Measurements from ENCODE around the gene GRAMD1C. TPM values are rescaled to one million over a fixed set of nuclear protein-coding genes. Genes with fewer than 3 reads are reported as not detected.

Gene GRAMD1C
- polyA plus RNA-seq, 1 of the 3 experiments (the other 2 are of a cell fraction) = 1.2 TPM

DNA sequence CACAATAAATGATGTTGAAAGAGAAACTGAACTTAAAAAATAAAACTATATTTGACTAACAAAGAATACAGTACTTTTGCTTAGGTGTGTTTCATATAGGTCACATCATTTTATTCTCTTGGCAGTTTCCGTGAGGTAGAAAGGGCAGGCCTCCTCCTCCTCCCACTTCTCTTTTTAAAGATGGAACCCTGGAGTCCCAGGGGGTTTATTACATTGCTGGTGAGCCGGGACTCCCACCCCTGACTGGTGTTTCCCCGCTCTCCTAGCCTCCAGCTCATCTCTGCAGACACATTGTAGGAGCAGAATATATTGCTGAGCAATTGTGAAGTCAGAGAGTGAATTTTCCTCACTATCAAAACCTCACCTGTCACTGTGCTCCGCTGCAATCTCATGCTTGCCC lies 139.2 kb downstream of the GRAMD1C start:
- H3K27me3 ChIP-seq (ENCODE audit: insufficient read depth) = no peaks in the 10 kb centered on the region
- no peak overlapping the region for H3K4me3 ChIP-seq (ENCODE audit: low read depth in 2 of 2, low read length in 1 of 2)
- ChIA-PET CTCF (no interaction called here), POLR2A (no interaction called here)
- H3K4me2 ChIP-seq = no peak overlapping the region
- H3K9me2 ChIP-seq = no peaks in the 10 kb centered on the region
- TF ChIP-seq EZH2phosphoT487 (IDR thresholded peaks at IDR 0.05; ENCODE audit: borderline replicate concordance, low read depth) (no peak), YY1 (IDR thresholded peaks at IDR 0.05; ENCODE audit: low read depth) (no peak), GABPA (IDR thresholded peaks at IDR 0.05; ENCODE audit: low read depth) (no peak), RAD21 (IDR thresholded peaks at IDR 0.05; ENCODE audit: low read length) (no peak), JUND (IDR thresholded peaks at IDR 0.05) (no peak), SIN3A (IDR thresholded peaks at IDR 0.05; ENCODE audit: borderline replicate concordance, low read depth, low read length) (no peak), TEAD4 (IDR thresholded peaks at IDR 0.05; ENCODE audit: borderline replicate concordance, insufficient read depth) (no peak)
- TF ChIP-seq, protein P1, sequence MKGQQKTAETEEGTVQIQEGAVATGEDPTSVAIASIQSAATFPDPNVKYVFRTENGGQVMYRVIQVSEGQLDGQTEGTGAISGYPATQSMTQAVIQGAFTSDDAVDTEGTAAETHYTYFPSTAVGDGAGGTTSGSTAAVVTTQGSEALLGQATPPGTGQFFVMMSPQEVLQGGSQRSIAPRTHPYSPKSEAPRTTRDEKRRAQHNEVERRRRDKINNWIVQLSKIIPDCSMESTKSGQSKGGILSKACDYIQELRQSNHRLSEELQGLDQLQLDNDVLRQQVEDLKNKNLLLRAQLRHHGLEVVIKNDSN (IDR thresholded peaks at IDR 0.05; ENCODE audit: borderline replicate concordance, low read depth) = no peak
- TF ChIP-seq, protein P2, sequence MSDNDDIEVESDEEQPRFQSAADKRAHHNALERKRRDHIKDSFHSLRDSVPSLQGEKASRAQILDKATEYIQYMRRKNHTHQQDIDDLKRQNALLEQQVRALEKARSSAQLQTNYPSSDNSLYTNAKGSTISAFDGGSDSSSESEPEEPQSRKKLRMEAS (IDR thresholded peaks at IDR 0.05; ENCODE audit: low read depth) = no peak
- TF ChIP-seq, protein P3, sequence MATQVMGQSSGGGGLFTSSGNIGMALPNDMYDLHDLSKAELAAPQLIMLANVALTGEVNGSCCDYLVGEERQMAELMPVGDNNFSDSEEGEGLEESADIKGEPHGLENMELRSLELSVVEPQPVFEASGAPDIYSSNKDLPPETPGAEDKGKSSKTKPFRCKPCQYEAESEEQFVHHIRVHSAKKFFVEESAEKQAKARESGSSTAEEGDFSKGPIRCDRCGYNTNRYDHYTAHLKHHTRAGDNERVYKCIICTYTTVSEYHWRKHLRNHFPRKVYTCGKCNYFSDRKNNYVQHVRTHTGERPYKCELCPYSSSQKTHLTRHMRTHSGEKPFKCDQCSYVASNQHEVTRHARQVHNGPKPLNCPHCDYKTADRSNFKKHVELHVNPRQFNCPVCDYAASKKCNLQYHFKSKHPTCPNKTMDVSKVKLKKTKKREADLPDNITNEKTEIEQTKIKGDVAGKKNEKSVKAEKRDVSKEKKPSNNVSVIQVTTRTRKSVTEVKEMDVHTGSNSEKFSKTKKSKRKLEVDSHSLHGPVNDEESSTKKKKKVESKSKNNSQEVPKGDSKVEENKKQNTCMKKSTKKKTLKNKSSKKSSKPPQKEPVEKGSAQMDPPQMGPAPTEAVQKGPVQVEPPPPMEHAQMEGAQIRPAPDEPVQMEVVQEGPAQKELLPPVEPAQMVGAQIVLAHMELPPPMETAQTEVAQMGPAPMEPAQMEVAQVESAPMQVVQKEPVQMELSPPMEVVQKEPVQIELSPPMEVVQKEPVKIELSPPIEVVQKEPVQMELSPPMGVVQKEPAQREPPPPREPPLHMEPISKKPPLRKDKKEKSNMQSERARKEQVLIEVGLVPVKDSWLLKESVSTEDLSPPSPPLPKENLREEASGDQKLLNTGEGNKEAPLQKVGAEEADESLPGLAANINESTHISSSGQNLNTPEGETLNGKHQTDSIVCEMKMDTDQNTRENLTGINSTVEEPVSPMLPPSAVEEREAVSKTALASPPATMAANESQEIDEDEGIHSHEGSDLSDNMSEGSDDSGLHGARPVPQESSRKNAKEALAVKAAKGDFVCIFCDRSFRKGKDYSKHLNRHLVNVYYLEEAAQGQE (IDR thresholded peaks at IDR 0.05; ENCODE audit: low read depth, low read length) = no peak
- TF ChIP-seq, protein P4, sequence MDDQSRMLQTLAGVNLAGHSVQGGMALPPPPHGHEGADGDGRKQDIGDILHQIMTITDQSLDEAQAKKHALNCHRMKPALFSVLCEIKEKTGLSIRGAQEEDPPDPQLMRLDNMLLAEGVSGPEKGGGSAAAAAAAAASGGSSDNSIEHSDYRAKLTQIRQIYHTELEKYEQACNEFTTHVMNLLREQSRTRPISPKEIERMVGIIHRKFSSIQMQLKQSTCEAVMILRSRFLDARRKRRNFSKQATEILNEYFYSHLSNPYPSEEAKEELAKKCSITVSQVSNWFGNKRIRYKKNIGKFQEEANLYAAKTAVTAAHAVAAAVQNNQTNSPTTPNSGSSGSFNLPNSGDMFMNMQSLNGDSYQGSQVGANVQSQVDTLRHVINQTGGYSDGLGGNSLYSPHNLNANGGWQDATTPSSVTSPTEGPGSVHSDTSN (IDR thresholded peaks at IDR 0.05) = no peak
- DNase-seq = no peak
- H3K79me2 ChIP-seq (ENCODE audit: insufficient read depth) = no peaks in the 10 kb centered on the region
- no peaks in the 10 kb centered on the region for H3F3A ChIP-seq (replicated peaks; ENCODE audit: insufficient read depth)
- no peaks in the 10 kb centered on the region for H3K4me1 ChIP-seq (ENCODE audit: control insufficient read depth in 1 of 2, insufficient read depth in 2 of 2, low read depth in 1 of 2, low read length in 1 of 2)
- no peaks in the 10 kb centered on the region for H4K20me1 ChIP-seq (ENCODE audit: insufficient read depth)
- H3K27ac ChIP-seq (ENCODE audit: low read depth in 2 of 2, low read length in 1 of 2) = no peak overlapping the region
- 75% methylated on average over 4 of the region's 4 CpGs for WGBS (ENCODE audit: low lambda C conversion rate)
- H3K36me3 ChIP-seq (replicated peaks in 1 of 2; ENCODE audit: control insufficient read depth in 1 of 2, insufficient read depth in 2 of 2, low read length in 1 of 2) = peaks cover 34 to 38% of the 10 kb centered on the region in 2 experiments
- H3K9ac ChIP-seq = no peak overlapping the region
- no peak overlapping the region for H2AFZ ChIP-seq (ENCODE audit: low read depth)
- peaks cover 2% of the 10 kb centered on the region; the same call in 1 of the 2 replicates for H3K9me3 ChIP-seq

DNA sequence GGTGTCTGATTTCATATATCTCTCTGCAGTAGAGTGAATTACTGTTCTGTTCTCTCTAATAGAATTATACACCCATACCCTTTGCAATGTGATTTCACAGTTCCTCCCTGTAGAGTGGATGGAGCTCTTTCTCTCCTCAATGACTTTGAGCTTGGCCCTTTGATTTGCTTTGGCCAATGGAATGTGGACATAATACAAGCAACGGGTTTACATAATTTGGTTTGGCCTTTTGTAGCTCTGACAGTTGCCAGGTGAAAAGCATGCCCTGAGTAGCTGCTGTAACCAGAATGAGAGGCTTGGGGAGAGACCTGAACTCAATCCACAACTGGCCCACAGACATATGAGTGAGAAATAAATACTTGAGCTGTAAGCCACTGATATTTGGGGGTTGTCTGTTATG lies 141.3 kb downstream of the GRAMD1C start:
- Histone ChIP-seq H3K4me2 (no peak overlapping the region), H3K4me3 (ENCODE audit: low read depth in 2 of 2, low read length in 1 of 2) (no peak overlapping the region), H3K79me2 (ENCODE audit: insufficient read depth) (no peaks in the 10 kb centered on the region), H3K27me3 (ENCODE audit: insufficient read depth) (no peaks in the 10 kb centered on the region), H2AFZ (ENCODE audit: low read depth) (no peak overlapping the region), H3K9me3 (no peaks in the 10 kb centered on the region), H3K4me1 (ENCODE audit: control insufficient read depth in 1 of 2, insufficient read depth in 2 of 2, low read depth in 1 of 2, low read length in 1 of 2) (no peaks in the 10 kb centered on the region), H3K36me3 (replicated peaks in 1 of 2; ENCODE audit: control insufficient read depth in 1 of 2, insufficient read depth in 2 of 2, low read length in 1 of 2) (peaks cover 16 to 38% of the 10 kb centered on the region in 2 experiments), H4K20me1 (ENCODE audit: insufficient read depth) (no peaks in the 10 kb centered on the region), H3K9me2 (no peaks in the 10 kb centered on the region), H3F3A (replicated peaks; ENCODE audit: insufficient read depth) (no peaks in the 10 kb centered on the region), H3K9ac (no peak overlapping the region), H3K27ac (ENCODE audit: low read depth in 2 of 2, low read length in 1 of 2) (no peak overlapping the region)
- ChIA-PET CTCF (no interaction called here), POLR2A (no interaction called here)
- no peak for DNase-seq
- 86% methylated on average over 1 of the region's 1 CpG for WGBS (ENCODE audit: low lambda C conversion rate)
- TF ChIP-seq YY1 (IDR thresholded peaks at IDR 0.05; ENCODE audit: low read depth) (no peak), TCF12 (IDR thresholded peaks at IDR 0.05) (no peak), SIN3A (IDR thresholded peaks at IDR 0.05; ENCODE audit: borderline replicate concordance, low read depth, low read length) (no peak), CHD2 (IDR thresholded peaks at IDR 0.05; ENCODE audit: low read length, partially characterized antibody) (no peak)
- TF ChIP-seq, protein P1 (IDR thresholded peaks at IDR 0.05; ENCODE audit: borderline replicate concordance, low read depth) = no peak
- TF ChIP-seq, protein P3 (IDR thresholded peaks at IDR 0.05; ENCODE audit: low read depth, low read length) = no peak

All from SK-N-SH (cell line).